Osteoblast (primary cell): ENCODE data around the gene ZBTB40. TPM values are rescaled to one million over a fixed set of nuclear protein-coding genes. Genes with fewer than 3 reads are reported as not detected.

Source experiments
- DNase-seq: peaks from one replicate; pipeline ENCODE4 v3.0.0; 2011; ENCODE audit warnings: low spot score, mixed read lengths; ENCODE audit not compliant: insufficient read length; ENCODE audit errors: missing footprints
- H2AFZ ChIP-seq: 2 replicates; pipeline ENCODE4 v1.6.0; 2011; ENCODE audit warnings: mild to moderate bottlenecking, low read length
- H3K27ac ChIP-seq: 2 replicates; pipeline ENCODE4 v1.5.1; 2011; ENCODE audit warnings: mild to moderate bottlenecking, low read depth, low read length, moderate library complexity
- H3K27me3 ChIP-seq: 2 replicates; pipeline ENCODE4 v1.6.0; 2012; ENCODE audit warnings: mild to moderate bottlenecking, control low read depth, inconsistent platforms, low read length, moderate library complexity; ENCODE audit not compliant: insufficient read depth
- H3K36me3 ChIP-seq: 2 replicates; pipeline ENCODE4 v1.5.1; 2011; ENCODE audit warnings: mild to moderate bottlenecking, low read length, control low read depth, moderate library complexity; ENCODE audit not compliant: insufficient read depth
- H3K4me1 ChIP-seq: 2 replicates; pipeline ENCODE4 v1.5.1; 2011; ENCODE audit warnings: mild to moderate bottlenecking, low read length, control low read depth, moderate library complexity; ENCODE audit not compliant: insufficient read depth
- H3K4me2 ChIP-seq: 2 replicates; pipeline ENCODE4 v1.6.0; 2011; ENCODE audit warnings: mild to moderate bottlenecking, low read length; ENCODE audit not compliant: insufficient read depth
- H3K4me3 ChIP-seq: fragments of 200-600 bp; sonication (generic); 3 replicates; pipeline ENCODE4 v1.5.1; 2012; ENCODE audit warnings: mild to moderate bottlenecking, low read length, inconsistent platforms; ENCODE audit not compliant: insufficient read depth
- H3K79me2 ChIP-seq: 2 replicates; pipeline ENCODE4 v1.6.0; 2012; ENCODE audit warnings: mild to moderate bottlenecking, low read length, control low read depth, inconsistent platforms; ENCODE audit not compliant: insufficient read depth
- H3K9me3 ChIP-seq: 2 replicates; pipeline ENCODE4 v1.5.1; 2011; ENCODE audit warnings: low read depth, low read length, control low read depth
- H4K20me1 ChIP-seq: 2 replicates; pipeline ENCODE4 v1.6.0; 2012; ENCODE audit warnings: mild to moderate bottlenecking, low read length, control low read depth; ENCODE audit not compliant: insufficient read depth
- total RNA-seq: library from RNA; depleted of rRNA; stranded (reverse); fragments of >200 nt; gene quantifications from 2 replicates; pipeline ENCODE4 v1.2.3, GENCODE V29; 2012
- TF ChIP-seq, protein P1 (sequence below): IDR thresholded peaks from 2 replicates; pipeline ENCODE4 v1.5.1; 2011; ENCODE audit warnings: mild to moderate bottlenecking, low read depth, low read length, moderate library complexity; ENCODE audit errors: extremely low read depth

ZBTB40 gene
- total RNA-seq, 1 donor, result 16.3 TPM

DNA sequence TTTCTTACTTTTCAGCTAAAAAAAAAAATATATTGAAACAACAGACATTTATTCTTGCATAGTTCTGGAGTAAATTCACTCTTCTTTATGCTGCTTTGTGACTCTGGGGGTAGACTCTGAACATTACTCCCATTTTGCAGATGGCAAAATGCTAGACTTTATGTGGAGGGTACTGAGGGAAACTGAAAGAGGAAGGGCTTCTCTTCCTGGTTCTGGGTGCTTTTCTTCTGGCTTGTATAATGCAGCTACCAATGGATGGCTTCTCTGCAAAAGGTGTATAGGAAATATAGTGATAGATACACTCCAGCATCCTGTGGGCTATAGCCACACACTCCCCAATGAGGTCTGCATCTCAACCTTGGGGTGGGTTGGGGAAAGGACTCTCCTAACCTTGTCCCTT is 19.7 kb upstream of the ZBTB40 start:
- Histone ChIP-seq H3K4me2 (no peak overlapping the region), H3K27me3 (peaks cover 2% of the 10 kb centered on the region), H3K9me3 (no peaks in the 10 kb centered on the region), H3K27ac (no peak overlapping the region), H2AFZ (no peak overlapping the region), H3K4me3 (no peak overlapping the region), H3K36me3 (no peaks in the 10 kb centered on the region), H4K20me1 (no peaks in the 10 kb centered on the region), H3K79me2 (no peaks in the 10 kb centered on the region), H3K4me1 (no peaks in the 10 kb centered on the region)
- TF ChIP-seq, protein P1, sequence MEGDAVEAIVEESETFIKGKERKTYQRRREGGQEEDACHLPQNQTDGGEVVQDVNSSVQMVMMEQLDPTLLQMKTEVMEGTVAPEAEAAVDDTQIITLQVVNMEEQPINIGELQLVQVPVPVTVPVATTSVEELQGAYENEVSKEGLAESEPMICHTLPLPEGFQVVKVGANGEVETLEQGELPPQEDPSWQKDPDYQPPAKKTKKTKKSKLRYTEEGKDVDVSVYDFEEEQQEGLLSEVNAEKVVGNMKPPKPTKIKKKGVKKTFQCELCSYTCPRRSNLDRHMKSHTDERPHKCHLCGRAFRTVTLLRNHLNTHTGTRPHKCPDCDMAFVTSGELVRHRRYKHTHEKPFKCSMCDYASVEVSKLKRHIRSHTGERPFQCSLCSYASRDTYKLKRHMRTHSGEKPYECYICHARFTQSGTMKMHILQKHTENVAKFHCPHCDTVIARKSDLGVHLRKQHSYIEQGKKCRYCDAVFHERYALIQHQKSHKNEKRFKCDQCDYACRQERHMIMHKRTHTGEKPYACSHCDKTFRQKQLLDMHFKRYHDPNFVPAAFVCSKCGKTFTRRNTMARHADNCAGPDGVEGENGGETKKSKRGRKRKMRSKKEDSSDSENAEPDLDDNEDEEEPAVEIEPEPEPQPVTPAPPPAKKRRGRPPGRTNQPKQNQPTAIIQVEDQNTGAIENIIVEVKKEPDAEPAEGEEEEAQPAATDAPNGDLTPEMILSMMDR, result no peak
- no peak for DNase-seq

GRCh38 chr1:22434717-22435116 is 16.9 kb upstream of the ZBTB40 start:
- Histone ChIP-seq H3K4me2 (no peak overlapping the region), H2AFZ (no peak overlapping the region), H3K27ac (no peak overlapping the region), H3K4me3 (no peak overlapping the region), H3K4me1 (no peaks in the 10 kb centered on the region), H4K20me1 (no peaks in the 10 kb centered on the region), H3K36me3 (no peaks in the 10 kb centered on the region), H3K27me3 (peaks cover 2% of the 10 kb centered on the region), H3K9me3 (no peaks in the 10 kb centered on the region), H3K79me2 (no peaks in the 10 kb centered on the region)
- TF ChIP-seq, protein P1, result no peak
- no peak for DNase-seq

- DNase-seq, result no peak
- no peaks in the 10 kb centered on the region for H3K4me1 ChIP-seq
- no peak overlapping the region for H3K4me3 ChIP-seq
- no peak overlapping the region for H3K4me2 ChIP-seq
- H4K20me1 ChIP-seq, result no peaks in the 10 kb centered on the region
- H3K27ac ChIP-seq, result no peak overlapping the region
- H3K36me3 ChIP-seq, result no peaks in the 10 kb centered on the region
- no peaks in the 10 kb centered on the region for H3K9me3 ChIP-seq
- H3K79me2 ChIP-seq, result no peaks in the 10 kb centered on the region
- peaks cover 2% of the 10 kb centered on the region for H3K27me3 ChIP-seq
- TF ChIP-seq, protein P1, result no peak
- H2AFZ ChIP-seq, result no peak overlapping the region
These were observed 14.7 kb upstream of the ZBTB40 start for GRCh38 chr1:22436948-22437347.

DNA sequence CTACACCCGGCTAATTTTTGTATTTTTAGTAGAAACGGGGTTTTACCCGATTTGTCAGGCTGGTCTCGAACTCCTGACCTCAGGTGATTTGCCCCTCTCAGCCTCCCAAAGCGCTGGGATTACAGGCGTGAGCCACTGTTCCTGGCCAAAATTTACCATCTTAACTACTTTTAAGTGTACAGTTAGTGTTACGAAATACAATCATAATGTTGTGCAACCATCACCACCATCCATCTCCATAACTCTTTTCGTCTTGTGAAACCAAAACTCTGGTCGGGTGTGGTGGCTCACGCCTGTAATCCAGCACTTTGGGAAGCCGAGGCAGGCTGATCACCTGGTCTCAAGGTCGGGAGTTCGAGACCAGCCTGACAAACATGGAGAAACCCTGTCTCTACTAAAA is 14.1 kb upstream of the ZBTB40 start:
- TF ChIP-seq, protein P1, result no peak
- Histone ChIP-seq H3K79me2 (no peaks in the 10 kb centered on the region), H3K27ac (no peak overlapping the region), H2AFZ (no peak overlapping the region), H3K4me1 (no peaks in the 10 kb centered on the region), H3K36me3 (no peaks in the 10 kb centered on the region), H3K9me3 (no peaks in the 10 kb centered on the region), H3K4me2 (no peak overlapping the region), H4K20me1 (no peaks in the 10 kb centered on the region), H3K27me3 (peaks cover 2% of the 10 kb centered on the region), H3K4me3 (no peak overlapping the region)
- no peak for DNase-seq
